Muscle of back (tissue), 13 donors: ENCODE data around the gene FIGNL2. TPM values are rescaled to one million over a fixed set of nuclear protein-coding genes. Genes with fewer than 3 reads are reported as not detected.
A peak's percentile ranks its signal among the peaks of the same experiment; 100 is the strongest.
"Not testable (repeated sequence)": the region's sequence is repeated elsewhere in the genome, so short reads cannot be mapped to it uniquely, and the experiment has no call there.

Experiments used
- DNase-seq, 3 donors: peaks; one replicate each; pipeline versions ENCODE4 v3.0.0 to v3.0.0-alpha.2; 2013
- long read RNA-seq, 9 donors: transcript quantifications; one replicate each; lab custom pipeline, GENCODE V29; 2026
- polyA plus RNA-seq, 10 donors: library from polyadenylated mRNA; unstranded; fragments of 120-200 nt; gene quantifications; one replicate each; pipeline ENCODE4 v1.2.1, GENCODE V29; 2013; ENCODE audit not compliant: insufficient read length in 10 of 10

FIGNL2 gene, protein sequence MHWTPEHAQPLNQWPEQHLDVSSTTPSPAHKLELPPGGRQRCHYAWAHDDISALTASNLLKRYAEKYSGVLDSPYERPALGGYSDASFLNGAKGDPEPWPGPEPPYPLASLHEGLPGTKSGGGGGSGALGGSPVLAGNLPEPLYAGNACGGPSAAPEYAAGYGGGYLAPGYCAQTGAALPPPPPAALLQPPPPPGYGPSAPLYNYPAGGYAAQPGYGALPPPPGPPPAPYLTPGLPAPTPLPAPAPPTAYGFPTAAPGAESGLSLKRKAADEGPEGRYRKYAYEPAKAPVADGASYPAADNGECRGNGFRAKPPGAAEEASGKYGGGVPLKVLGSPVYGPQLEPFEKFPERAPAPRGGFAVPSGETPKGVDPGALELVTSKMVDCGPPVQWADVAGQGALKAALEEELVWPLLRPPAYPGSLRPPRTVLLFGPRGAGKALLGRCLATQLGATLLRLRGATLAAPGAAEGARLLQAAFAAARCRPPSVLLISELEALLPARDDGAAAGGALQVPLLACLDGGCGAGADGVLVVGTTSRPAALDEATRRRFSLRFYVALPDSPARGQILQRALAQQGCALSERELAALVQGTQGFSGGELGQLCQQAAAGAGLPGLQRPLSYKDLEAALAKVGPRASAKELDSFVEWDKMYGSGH
- 1 to 10 TPM in 3 of 10 donors, under 1 TPM in 7; 0.41 to 1.4 (median 0.86) TPM for polyA plus RNA-seq
- long read RNA-seq, donor 1 = 0 reads
- long read RNA-seq, donor 2 = 0 reads
- long read RNA-seq, donor 3 = 0 reads
- long read RNA-seq, donor 4 = 0 reads
- long read RNA-seq, donor 5 = 0 reads
- long read RNA-seq, donor 6 = 0 reads
- long read RNA-seq, donor 7 = 0 reads
- long read RNA-seq, donor 8 = 0 reads
- long read RNA-seq, donor 9 = 0 reads

DNA sequence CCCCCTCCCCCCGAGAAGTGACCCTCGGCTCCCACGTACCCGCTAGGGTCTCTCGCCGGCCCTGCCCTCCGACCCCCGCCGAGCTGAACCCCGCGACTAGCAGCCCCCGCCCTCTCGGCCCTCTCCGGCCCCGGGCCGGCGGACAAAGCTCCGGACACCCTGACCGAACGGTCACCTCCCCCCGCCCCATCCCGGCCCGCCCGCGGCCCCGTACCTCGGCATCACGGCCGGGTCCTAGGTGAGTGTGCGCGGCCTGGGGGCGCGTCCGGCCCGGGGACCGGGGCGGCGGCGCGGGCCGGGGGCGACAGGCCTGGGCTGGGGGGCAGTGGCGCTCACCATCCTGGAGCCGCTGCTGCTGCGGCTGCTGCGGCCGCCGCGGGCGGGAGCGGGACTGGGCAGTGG, at the start of gene FIGNL2:
Gene FIGNL2, minus strand, starts transcription at position 393 of the 402 bp plus-strand sequence. CDS start 26,305 bp downstream, outside the sequence.
- DNase-seq = no peak

- DNase-seq = no peak
Measured at GRCh38 chr12:51897181-51897580, 48.7 kb upstream of the FIGNL2 start.

DNA sequence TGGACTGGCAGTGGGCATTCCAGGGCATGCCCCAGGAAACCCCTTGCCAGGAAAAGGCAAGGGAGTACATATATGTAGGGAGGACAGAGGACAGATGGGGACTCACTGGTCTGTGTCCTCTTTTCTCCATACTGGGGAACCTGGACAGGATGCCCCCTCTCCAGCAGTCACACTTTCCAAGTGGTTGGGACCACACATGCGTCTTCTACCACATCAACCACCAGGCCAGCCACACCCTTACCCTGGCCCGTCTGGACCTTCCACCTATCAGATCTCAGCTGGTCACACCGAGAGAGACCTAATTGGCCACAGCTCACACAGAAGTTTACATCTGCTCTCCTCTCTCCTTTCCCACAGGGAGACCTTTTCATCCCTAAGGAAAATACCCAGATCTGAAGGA, 47.7 kb upstream of the FIGNL2 start:
- no peak for DNase-seq

GRCh38 chr12:51895378-51896135, 47.0 kb upstream of the FIGNL2 start:
- DNase-seq = no peak

DNA sequence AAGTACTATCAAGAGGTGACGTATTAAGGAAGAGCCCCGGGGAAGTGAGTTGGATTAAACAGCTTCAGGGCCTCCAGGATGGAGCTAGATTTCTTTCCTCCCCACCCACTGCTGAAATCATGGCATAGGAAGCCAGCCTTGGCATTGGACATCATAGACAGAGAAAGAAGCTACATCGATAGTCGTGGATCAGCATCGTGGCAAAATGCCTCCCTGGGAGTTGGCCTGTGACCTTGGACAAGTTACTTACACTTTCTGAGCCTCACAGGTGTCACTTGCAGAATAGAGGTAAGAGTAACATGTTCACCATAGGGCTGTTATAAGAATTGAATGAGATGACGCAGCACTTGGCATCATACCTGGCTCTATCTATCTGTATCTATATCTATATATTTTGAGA, 45.3 kb upstream of the FIGNL2 start:
- no peak for DNase-seq

DNA sequence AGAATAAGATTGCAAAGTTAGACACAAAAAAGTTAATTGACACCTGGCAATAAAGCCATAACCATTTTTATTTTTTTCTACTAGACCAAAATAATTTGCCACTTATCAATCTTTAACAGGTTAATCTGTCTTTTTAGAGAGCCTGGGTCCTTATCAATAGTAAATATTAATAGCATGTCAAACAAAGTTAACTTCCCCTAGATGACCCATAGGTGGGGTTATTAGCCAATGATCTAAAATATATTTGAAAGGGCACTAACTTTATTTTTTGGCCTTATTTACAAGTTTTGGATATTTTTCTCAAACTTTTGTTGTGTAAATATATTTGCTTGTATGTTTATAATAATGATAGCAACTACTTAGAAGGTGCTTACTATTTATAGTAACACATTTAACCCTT, 43.3 kb upstream of the FIGNL2 start:
- DNase-seq = no peak

DNA sequence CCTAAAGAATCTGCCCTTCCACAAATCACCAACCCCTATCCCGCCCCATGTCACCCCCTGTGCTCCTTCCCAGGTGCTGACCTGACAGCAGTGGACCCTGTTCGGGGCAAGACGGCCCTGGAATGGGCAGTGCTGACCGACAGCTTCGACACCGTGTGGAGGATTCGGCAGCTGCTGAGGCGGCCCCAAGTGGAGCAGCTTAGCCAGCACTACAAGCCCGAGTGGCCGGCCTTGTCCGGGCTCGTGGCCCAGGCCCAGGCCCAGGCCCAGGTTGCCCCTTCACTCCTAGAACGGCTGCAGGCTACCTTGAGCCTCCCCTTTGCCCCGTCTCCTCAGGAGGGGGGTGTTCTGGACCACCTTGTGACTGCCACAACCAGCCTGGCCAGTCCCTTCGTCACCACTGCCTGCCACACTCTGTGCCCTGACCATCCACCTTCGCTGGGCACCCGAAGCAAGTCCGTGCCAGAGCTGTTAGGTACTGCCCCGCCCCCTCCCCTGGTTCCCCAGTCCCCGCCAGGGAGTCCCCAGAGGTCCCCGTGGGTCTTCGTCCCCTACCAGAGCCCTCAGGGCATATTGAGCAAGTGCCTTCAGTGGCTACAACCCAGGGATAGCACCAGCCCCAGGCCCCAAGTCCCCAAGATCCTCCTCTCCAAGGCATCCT, 42.1 kb upstream of the FIGNL2 start:
- DNase-seq = no peak

- no peak for DNase-seq
Measured at GRCh38 chr12:51890133-51890464, 41.6 kb upstream of the FIGNL2 start.

DNA sequence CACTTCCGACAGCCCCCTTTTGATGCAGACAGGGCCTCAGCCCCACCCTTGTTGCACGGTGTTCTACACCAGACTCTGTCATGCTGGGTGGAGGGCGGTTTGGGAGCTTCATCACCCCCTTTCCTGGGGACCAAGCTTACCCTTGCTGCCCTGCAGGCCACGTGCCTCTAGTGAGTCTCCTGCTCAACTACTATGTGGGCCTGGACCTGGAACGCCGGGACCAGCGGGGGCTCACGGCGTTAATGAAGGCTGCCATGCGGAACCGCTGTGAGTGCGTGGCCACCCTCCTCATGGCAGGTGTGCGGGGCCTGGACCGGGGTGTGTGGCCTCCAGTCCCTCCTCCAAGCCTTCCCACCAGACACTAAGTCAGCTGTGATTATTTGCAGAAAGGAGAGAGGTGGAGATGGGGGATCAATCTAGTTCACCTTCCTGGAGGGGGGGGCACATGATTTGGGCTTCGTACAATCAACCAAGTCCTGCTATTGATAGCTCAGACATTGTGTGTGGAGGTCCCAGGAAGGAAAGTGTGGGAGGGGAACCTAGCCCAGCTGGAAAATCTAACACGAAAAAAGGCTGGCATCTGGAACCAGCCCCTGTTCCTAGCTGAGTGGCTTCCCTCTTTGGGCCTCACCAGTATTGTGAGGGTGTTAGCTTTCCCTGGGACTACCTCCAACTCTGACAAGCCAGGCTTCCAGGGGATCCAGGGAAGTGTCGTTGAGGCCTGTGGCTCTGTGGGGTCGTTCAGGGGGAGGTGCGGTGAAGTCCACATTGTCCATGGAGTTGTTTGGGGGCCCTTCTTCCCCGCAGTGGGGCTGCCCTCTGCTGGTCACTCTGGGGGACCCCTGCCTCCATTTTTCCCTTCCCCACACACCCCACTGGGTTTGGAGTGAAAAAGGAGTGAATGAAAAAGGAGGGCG, 41.0 kb upstream of the FIGNL2 start:
- DNase-seq = no peak

GRCh38 chr12:51888316-51889215, 40.0 kb upstream of the FIGNL2 start:
- DNase-seq = no peak

- no peak for DNase-seq
Measured at GRCh38 chr12:51887476-51888315, 39.2 kb upstream of the FIGNL2 start, which contains the start of gene ANKRD33. Gene ANKRD33 (plus strand): TSS chr12:51888103. CDS start chr12:51888187, 84 bp downstream.

- peak; percentile 81 to 93 (median 87) for DNase-seq
Measured at GRCh38 chr12:51886021-51886710, 37.6 kb upstream of the FIGNL2 start.

DNA sequence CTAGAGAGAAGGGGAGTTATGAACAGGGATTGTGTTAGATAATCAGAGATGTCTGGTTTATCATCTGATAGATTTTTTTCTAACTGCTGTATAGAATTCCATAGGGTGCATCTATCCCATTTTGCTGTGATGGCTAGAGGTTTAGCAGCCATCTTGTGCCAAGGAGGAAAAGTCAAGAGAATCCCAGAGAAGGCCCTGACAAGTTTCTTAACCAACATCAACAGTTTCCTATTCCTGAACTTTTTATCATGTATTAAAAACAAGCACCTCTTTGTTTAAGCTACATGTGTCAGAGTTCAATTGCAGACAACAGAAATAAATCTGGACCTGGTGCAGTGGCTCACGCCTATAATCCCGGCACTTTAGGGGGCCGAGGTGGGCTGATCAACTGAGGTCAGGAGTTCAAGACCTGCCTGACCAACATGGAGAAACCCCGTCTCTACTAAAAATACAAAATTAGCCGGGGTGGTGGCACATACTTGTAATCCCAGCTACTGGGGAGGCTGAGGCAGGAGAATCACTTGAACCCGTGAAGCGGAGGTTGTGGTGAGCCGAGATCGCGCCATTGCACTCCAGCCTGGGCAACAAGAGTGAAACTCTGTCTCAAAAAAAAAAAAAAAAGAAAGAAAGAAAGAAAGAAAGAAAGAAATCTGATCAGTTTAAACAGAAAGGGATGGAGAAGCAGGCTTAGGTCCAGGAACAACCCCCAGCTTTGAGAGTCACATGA, 36.9 kb upstream of the FIGNL2 start:
- not testable (repeated sequence) for DNase-seq

DNA sequence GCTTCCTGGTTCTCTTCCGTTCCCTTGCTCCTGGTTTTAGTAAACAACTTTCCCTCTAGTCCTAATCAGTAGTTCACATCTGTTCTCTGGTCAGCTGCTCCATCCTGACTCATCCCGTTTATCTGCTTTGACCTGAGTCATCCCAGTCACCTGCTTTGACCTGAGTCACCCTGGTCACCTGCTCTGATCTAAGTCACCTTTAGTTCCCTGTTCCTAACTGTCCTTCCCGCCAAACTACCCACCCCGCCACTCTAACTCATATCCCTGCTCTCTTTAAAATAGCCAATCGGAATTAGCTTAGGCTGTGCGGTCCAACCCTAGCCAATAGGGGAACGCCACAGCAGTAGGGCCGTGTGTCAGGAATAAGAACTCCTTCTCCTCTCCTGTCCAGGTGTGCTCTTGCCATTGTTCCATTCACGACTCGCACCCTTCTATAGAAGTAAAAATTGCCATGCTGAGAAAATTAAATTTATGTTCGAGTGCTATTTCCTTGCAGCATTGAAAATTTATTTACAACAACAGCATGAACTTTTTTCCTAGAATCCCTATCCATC, 36.2 kb upstream of the FIGNL2 start:
- no peak for DNase-seq

DNA sequence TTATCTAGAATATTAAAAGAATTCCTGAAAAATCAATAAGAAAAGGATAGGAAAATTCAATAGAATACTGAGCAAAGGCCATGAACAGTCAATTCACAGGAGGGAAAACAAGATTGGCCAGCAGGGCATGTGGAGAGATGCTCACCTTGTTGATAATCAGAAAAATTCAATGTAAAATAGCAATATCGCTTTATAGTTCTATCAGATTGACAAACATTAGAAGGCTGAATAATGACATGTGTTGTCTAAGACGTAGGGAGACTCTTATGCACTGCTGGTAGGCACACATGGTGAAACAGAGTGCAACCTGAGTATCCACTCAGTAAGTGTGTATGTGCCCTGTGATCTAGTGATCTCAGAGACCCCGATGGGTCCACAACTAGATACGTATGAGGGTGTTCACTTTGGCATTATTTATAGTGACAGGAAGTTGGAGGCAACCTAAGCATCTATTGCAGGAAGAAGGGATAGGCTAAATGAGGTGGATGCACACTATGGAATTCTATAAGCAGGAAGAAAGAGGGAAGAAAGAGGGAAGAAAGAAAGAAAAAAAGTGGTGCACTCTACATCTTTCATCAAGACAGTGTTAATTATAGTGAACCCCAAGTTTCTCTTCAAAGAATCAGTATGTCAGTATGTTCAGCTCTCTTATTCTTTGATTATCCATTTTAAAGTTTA, 35.6 kb upstream of the FIGNL2 start:
- no peak for DNase-seq

- DNase-seq = no peak
Measured at GRCh38 chr12:51883295-51883694, 34.8 kb upstream of the FIGNL2 start.
